PC-3 (cell line): ENCODE results near the gene SERPINB13.
"Not testable (repeated sequence)": the region's sequence is repeated elsewhere in the genome, so short reads cannot be mapped to it uniquely, and the experiment has no call there.

ENCODE experiments used
- CTCF ChIP-seq: fragments of 300-600 bp; sonication (generic); conservative IDR thresholded peaks from 2 replicates; pipeline ENCODE4 v1.5.1; 2017; ENCODE audit warnings: antibody characterized with exemption, low read depth, mild to moderate bottlenecking, low read length
- EZH2phosphoT487 ChIP-seq: fragments of 300-600 bp; sonication (generic); IDR thresholded peaks from 2 replicates; pipeline ENCODE4 v1.6.1; 2018; ENCODE audit warnings: mild to moderate bottlenecking, antibody characterized with exemption, low read length, borderline replicate concordance

GRCh38 chr18:63642668-63643356 is 55.7 kb downstream of the SERPINB13 start:
- TF ChIP-seq CTCF, EZH2phosphoT487: not testable (repeated sequence)
